ENCODE measurements around the gene GPR55. TPM values are rescaled to one million over a fixed set of nuclear protein-coding genes. Genes with fewer than 3 reads are reported as not detected.
"Not testable (repeated sequence)": the region's sequence is repeated elsewhere in the genome, so short reads cannot be mapped to it uniquely, and the experiment has no call there.

The GPR55 gene
- polyA plus RNA-seq, 1 donor from 2014 or later, result not detected

GRCh38 chr2:230938098-230938497 lies 13.1 kb upstream of the GPR55 start:
- Histone ChIP-seq H3K36me3 (ENCODE audit: insufficient read depth, low read length) (no peaks in the 10 kb centered on the region), H3K9me3 (ENCODE audit: low read length) (no peaks in the 10 kb centered on the region), H3K9ac (ENCODE audit: low read length) (no peak overlapping the region), H3F3A (ENCODE audit: insufficient read depth, low read length, poor library complexity, severe bottlenecking) (no peaks in the 10 kb centered on the region), H2AFZ (ENCODE audit: low read depth, low read length) (no peak overlapping the region), H3K4me2 (ENCODE audit: low read length) (no peak overlapping the region), H3K79me2 (replicated peaks; ENCODE audit: insufficient read depth, low read length) (no peaks in the 10 kb centered on the region), H3K9me2 (ENCODE audit: insufficient read depth, low read length) (no peaks in the 10 kb centered on the region), H3K27me3 (ENCODE audit: insufficient read depth, low read depth, low read length) (no peaks in the 10 kb centered on the region), H4K20me1 (ENCODE audit: insufficient read depth) (no peaks in the 10 kb centered on the region), H3K4me3 (ENCODE audit: low read length) (no peak overlapping the region), H3K27ac (ENCODE audit: low read length) (no peak overlapping the region)
- TF ChIP-seq RAD21 (conservative IDR thresholded peaks at IDR 0.05) (no peak), MXI1 (conservative IDR thresholded peaks at IDR 0.05; ENCODE audit: poor library complexity, severe bottlenecking) (no peak), POLR2AphosphoS5 (IDR thresholded peaks at IDR 0.05) (no peak), CTCF (IDR thresholded peaks at IDR 0.05; ENCODE audit: poor library complexity, severe bottlenecking) (no peak), SMC3 (conservative IDR thresholded peaks at IDR 0.05; ENCODE audit: poor library complexity) (no peak), EP300 (conservative IDR thresholded peaks at IDR 0.05; ENCODE audit: poor library complexity, severe bottlenecking) (no peak), EZH2 (IDR thresholded peaks at IDR 0.05; ENCODE audit: borderline replicate concordance, insufficient read depth, low read length, poor library complexity, severe bottlenecking) (no peak), TAF1 (IDR thresholded peaks at IDR 0.05; ENCODE audit: low read depth) (no peak)
- TF ChIP-seq, protein P1, sequence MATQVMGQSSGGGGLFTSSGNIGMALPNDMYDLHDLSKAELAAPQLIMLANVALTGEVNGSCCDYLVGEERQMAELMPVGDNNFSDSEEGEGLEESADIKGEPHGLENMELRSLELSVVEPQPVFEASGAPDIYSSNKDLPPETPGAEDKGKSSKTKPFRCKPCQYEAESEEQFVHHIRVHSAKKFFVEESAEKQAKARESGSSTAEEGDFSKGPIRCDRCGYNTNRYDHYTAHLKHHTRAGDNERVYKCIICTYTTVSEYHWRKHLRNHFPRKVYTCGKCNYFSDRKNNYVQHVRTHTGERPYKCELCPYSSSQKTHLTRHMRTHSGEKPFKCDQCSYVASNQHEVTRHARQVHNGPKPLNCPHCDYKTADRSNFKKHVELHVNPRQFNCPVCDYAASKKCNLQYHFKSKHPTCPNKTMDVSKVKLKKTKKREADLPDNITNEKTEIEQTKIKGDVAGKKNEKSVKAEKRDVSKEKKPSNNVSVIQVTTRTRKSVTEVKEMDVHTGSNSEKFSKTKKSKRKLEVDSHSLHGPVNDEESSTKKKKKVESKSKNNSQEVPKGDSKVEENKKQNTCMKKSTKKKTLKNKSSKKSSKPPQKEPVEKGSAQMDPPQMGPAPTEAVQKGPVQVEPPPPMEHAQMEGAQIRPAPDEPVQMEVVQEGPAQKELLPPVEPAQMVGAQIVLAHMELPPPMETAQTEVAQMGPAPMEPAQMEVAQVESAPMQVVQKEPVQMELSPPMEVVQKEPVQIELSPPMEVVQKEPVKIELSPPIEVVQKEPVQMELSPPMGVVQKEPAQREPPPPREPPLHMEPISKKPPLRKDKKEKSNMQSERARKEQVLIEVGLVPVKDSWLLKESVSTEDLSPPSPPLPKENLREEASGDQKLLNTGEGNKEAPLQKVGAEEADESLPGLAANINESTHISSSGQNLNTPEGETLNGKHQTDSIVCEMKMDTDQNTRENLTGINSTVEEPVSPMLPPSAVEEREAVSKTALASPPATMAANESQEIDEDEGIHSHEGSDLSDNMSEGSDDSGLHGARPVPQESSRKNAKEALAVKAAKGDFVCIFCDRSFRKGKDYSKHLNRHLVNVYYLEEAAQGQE (IDR thresholded peaks at IDR 0.05; ENCODE audit: borderline replicate concordance), result no peak

GRCh38 chr2:230937362-230937761 lies 12.3 kb upstream of the GPR55 start:
- no peaks in the 10 kb centered on the region for H3K9me3 ChIP-seq (ENCODE audit: low read length)
- H3K9me2 ChIP-seq (ENCODE audit: insufficient read depth, low read length), result no peaks in the 10 kb centered on the region
- no peak overlapping the region for H2AFZ ChIP-seq (ENCODE audit: low read depth, low read length)
- no peaks in the 10 kb centered on the region for H3K27me3 ChIP-seq (ENCODE audit: insufficient read depth, low read depth, low read length)
- no peaks in the 10 kb centered on the region for H3F3A ChIP-seq (ENCODE audit: insufficient read depth, low read length, poor library complexity, severe bottlenecking)
- no peak overlapping the region for H3K4me3 ChIP-seq (ENCODE audit: low read length)
- no peak overlapping the region for H3K4me2 ChIP-seq (ENCODE audit: low read length)
- no peaks in the 10 kb centered on the region for H3K36me3 ChIP-seq (ENCODE audit: insufficient read depth, low read length)
- H3K27ac ChIP-seq (ENCODE audit: low read length), result no peak overlapping the region
- H3K79me2 ChIP-seq (replicated peaks; ENCODE audit: insufficient read depth, low read length), result no peaks in the 10 kb centered on the region
- H3K9ac ChIP-seq (ENCODE audit: low read length), result no peak overlapping the region
- no peaks in the 10 kb centered on the region for H4K20me1 ChIP-seq (ENCODE audit: insufficient read depth)
- TF ChIP-seq TAF1 (IDR thresholded peaks at IDR 0.05; ENCODE audit: low read depth) (no peak), EZH2 (IDR thresholded peaks at IDR 0.05; ENCODE audit: borderline replicate concordance, insufficient read depth, low read length, poor library complexity, severe bottlenecking) (no peak), SMC3 (conservative IDR thresholded peaks at IDR 0.05; ENCODE audit: poor library complexity) (no peak), EP300 (conservative IDR thresholded peaks at IDR 0.05; ENCODE audit: poor library complexity, severe bottlenecking) (no peak), CTCF (IDR thresholded peaks at IDR 0.05; ENCODE audit: poor library complexity, severe bottlenecking) (no peak), POLR2AphosphoS5 (IDR thresholded peaks at IDR 0.05) (no peak), RAD21 (conservative IDR thresholded peaks at IDR 0.05) (no peak), MXI1 (conservative IDR thresholded peaks at IDR 0.05; ENCODE audit: poor library complexity, severe bottlenecking) (no peak)
- TF ChIP-seq, protein P1 (IDR thresholded peaks at IDR 0.05; ENCODE audit: borderline replicate concordance), result no peak

DNA sequence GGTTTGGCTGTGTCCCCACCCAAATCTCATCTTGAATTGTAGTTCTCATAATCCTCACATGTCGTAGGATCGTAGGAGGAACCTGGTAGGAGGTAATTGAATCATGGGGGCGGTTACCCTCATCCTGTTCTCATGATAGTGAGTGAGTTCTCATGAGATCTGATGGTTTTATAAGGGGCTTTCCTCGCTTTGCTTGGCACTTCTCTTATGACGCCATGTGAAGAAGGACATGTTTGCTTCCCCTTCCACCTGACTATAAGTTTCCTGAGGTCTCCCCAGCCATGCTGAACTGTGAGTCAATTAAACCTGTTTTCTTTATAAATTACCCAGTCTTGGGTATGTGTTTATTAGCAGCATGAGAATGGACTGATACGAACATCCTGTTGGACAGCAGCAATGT lies 11.2 kb upstream of the GPR55 start:
- H3K9ac ChIP-seq (ENCODE audit: low read length); H3K9me2 ChIP-seq (ENCODE audit: insufficient read depth, low read length); H3K27me3 ChIP-seq (ENCODE audit: insufficient read depth, low read depth, low read length); H3K27ac ChIP-seq (ENCODE audit: low read length); H3F3A ChIP-seq (ENCODE audit: insufficient read depth, low read length, poor library complexity, severe bottlenecking); H3K79me2 ChIP-seq (replicated peaks; ENCODE audit: insufficient read depth, low read length); H3K4me2 ChIP-seq (ENCODE audit: low read length); H2AFZ ChIP-seq (ENCODE audit: low read depth, low read length); H4K20me1 ChIP-seq (ENCODE audit: insufficient read depth); H3K36me3 ChIP-seq (ENCODE audit: insufficient read depth, low read length); H3K9me3 ChIP-seq (ENCODE audit: low read length); H3K4me3 ChIP-seq (ENCODE audit: low read length): not testable (repeated sequence)

Measured in neural cell (in vitro differentiated cells).